ENCODE measurements around the gene ERP44.
"Not testable (repeated sequence)": the region's sequence is repeated elsewhere in the genome, so short reads cannot be mapped to it uniquely, and the experiment has no call there.

Gene ERP44

GRCh38 chr9:99998866-99999265 lies 99.9 kb downstream of the ERP44 start:
- no peak for DNase-seq

- no peak for DNase-seq
Observed at GRCh38 chr9:99998266-99998665, 100.5 kb downstream of the ERP44 start.

- DNase-seq = not testable (repeated sequence)
Observed at GRCh38 chr9:99990508-99990907, 108.3 kb downstream of the ERP44 start.

GRCh38 chr9:99986642-99987041 lies 112.2 kb downstream of the ERP44 start:
- no peak for DNase-seq

- no peak for DNase-seq
Observed at GRCh38 chr9:99980598-99980997, 118.2 kb downstream of the ERP44 start.

GRCh38 chr9:99978221-99978620 lies 120.6 kb downstream of the ERP44 start:
- no peak for DNase-seq

GRCh38 chr9:99977033-99977792 lies 121.6 kb downstream of the ERP44 start:
- no peak for DNase-seq

GRCh38 chr9:99973455-99973854 lies 125.3 kb downstream of the ERP44 start:
- no peak for DNase-seq

- no peak for DNase-seq
Observed at GRCh38 chr9:99971410-99971809, 127.4 kb downstream of the ERP44 start.

GRCh38 chr9:99970481-99970880 lies 128.3 kb downstream of the ERP44 start:
- DNase-seq = no peak

- no peak for DNase-seq
Observed at GRCh38 chr9:99967457-99967856, 131.3 kb downstream of the ERP44 start.

GRCh38 chr9:99966716-99967115 lies 132.1 kb downstream of the ERP44 start:
- no peak for DNase-seq

GRCh38 chr9:99966001-99966400 lies 132.8 kb downstream of the ERP44 start:
- DNase-seq = no peak

- no peak for DNase-seq
Observed at GRCh38 chr9:99964336-99964735, 134.5 kb downstream of the ERP44 start.

- no peak for DNase-seq
Observed at GRCh38 chr9:99962680-99963261, 136.0 kb downstream of the ERP44 start.

- DNase-seq = no peak
Observed at GRCh38 chr9:99955606-99956005, 143.2 kb downstream of the ERP44 start.

- no peak for DNase-seq
Observed at GRCh38 chr9:99954819-99955218, 144.0 kb downstream of the ERP44 start.

GRCh38 chr9:99953861-99954507 lies 144.8 kb downstream of the ERP44 start:
- DNase-seq = no peak

GRCh38 chr9:99948896-99949295 lies 149.9 kb downstream of the ERP44 start:
- no peak for DNase-seq

GRCh38 chr9:99948482-99948881 lies 150.3 kb downstream of the ERP44 start:
- no peak for DNase-seq

- no peak for DNase-seq
Observed at GRCh38 chr9:99947395-99947794, 151.4 kb downstream of the ERP44 start.

GRCh38 chr9:99936947-99937587 lies 161.7 kb downstream of the ERP44 start:
- no peak for DNase-seq

- DNase-seq = no peak
Observed at GRCh38 chr9:99931155-99931840, 167.5 kb downstream of the ERP44 start.

Measured in hematopoietic multipotent progenitor cell treated with erythropoietin and hydrocortisone succinate and interleukin-3 and kit ligand, for 8 days (in vitro differentiated cells).